Measurements from ENCODE around the gene BAIAP2.

- TF ChIP-seq RAD21 (IDR thresholded peaks at IDR 0.05; ENCODE audit: low read depth), result no peak
- no peak for TF ChIP-seq TCF12 (IDR thresholded peaks at IDR 0.05; ENCODE audit: low read depth)
- TF ChIP-seq EP300 (IDR thresholded peaks at IDR 0.05; ENCODE audit: borderline replicate concordance), result no peak
- no peak for TF ChIP-seq EGR1 (IDR thresholded peaks at IDR 0.05)
- TF ChIP-seq, protein P1, sequence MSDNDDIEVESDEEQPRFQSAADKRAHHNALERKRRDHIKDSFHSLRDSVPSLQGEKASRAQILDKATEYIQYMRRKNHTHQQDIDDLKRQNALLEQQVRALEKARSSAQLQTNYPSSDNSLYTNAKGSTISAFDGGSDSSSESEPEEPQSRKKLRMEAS (IDR thresholded peaks at IDR 0.05), result no peak
- TF ChIP-seq YY1 (IDR thresholded peaks at IDR 0.05; ENCODE audit: low read depth), result no peak
Measured at GRCh38 chr17:81019563-81020442, 15.1 kb upstream of the BAIAP2 start.

All from Ishikawa (cell line).